NB4 (cell line): ENCODE measurements around the gene SYCP3.

Experiments
- DNase-seq: peaks from one replicate; pipeline ENCODE4 v3.0.0; 2010; ENCODE audit warnings: low read depth
- H3K4me3 ChIP-seq: one replicate; pipeline ENCODE4 v1.5.1; 2011; ENCODE audit warnings: mild to moderate bottlenecking, low read depth, low read length, moderate library complexity
- MYC ChIP-seq: IDR thresholded peaks from 2 replicates; pipeline ENCODE4 v1.6.1; 2011; ENCODE audit warnings: low read depth, low read length
- POLR2A ChIP-seq: IDR thresholded peaks from 2 replicates; pipeline ENCODE4 v1.6.1; 2011; ENCODE audit warnings: mild to moderate bottlenecking; ENCODE audit not compliant: insufficient read length; ENCODE audit errors: extremely low read depth
- TF ChIP-seq, protein P1 (sequence below): IDR thresholded peaks from 2 replicates; pipeline ENCODE4 v1.6.1; 2011; ENCODE audit warnings: low read depth, low read length
- TF ChIP-seq, protein P2 (sequence below): IDR thresholded peaks from one replicate; pipeline ENCODE4 v1.5.1; 2012; ENCODE audit warnings: low read depth, low read length

SYCP3 gene

GRCh38 chr12:101738920-101739665, at the start of gene SYCP3:
SYCP3 (minus strand) TSS chr12:101739462; CDS start chr12:101737935, 1,527 bp downstream.
- TF ChIP-seq, protein P1, sequence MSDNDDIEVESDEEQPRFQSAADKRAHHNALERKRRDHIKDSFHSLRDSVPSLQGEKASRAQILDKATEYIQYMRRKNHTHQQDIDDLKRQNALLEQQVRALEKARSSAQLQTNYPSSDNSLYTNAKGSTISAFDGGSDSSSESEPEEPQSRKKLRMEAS: no peak
- TF ChIP-seq POLR2A: no peak
- TF ChIP-seq MYC: no peak
- no peak for DNase-seq
- no peak within 1 kb of the TSS for H3K4me3 ChIP-seq

DNA sequence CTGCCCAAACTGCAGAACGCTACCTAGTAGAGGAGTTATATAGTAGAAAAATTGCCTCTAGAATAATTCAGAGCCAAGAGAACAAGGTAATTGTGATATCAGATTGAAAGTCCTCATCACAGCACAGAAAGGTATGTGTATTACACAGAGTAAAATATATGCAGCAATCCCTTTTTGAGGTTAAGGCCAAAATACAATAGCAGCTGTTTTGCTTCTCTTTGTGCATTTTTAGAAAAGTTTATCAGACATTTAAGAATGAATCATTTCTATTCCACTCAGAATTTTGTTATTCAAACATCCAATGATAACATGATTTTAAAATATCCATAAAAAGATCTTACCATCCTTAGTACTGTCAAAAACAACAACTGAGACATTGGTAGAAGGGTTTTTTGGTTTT, 46.4 kb upstream of the SYCP3 start:
- TF ChIP-seq, protein P1: no peak
- TF ChIP-seq, protein P2, sequence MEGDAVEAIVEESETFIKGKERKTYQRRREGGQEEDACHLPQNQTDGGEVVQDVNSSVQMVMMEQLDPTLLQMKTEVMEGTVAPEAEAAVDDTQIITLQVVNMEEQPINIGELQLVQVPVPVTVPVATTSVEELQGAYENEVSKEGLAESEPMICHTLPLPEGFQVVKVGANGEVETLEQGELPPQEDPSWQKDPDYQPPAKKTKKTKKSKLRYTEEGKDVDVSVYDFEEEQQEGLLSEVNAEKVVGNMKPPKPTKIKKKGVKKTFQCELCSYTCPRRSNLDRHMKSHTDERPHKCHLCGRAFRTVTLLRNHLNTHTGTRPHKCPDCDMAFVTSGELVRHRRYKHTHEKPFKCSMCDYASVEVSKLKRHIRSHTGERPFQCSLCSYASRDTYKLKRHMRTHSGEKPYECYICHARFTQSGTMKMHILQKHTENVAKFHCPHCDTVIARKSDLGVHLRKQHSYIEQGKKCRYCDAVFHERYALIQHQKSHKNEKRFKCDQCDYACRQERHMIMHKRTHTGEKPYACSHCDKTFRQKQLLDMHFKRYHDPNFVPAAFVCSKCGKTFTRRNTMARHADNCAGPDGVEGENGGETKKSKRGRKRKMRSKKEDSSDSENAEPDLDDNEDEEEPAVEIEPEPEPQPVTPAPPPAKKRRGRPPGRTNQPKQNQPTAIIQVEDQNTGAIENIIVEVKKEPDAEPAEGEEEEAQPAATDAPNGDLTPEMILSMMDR: no peak
- TF ChIP-seq POLR2A (no peak), MYC (no peak)

GRCh38 chr12:101784376-101784775, 45.1 kb upstream of the SYCP3 start:
- TF ChIP-seq, protein P1: no peak
- TF ChIP-seq POLR2A (no peak), MYC (no peak)
- TF ChIP-seq, protein P2: no peak
- H3K4me3 ChIP-seq: no peak overlapping the region
- DNase-seq: no peak

More for the DNA sequence above, 46.4 kb upstream of the SYCP3 start:
- no peak for DNase-seq
- no peak overlapping the region for H3K4me3 ChIP-seq

- DNase-seq: no peak
- H3K4me3 ChIP-seq: no peak overlapping the region
- TF ChIP-seq, protein P1: no peak
- TF ChIP-seq MYC: no peak
- no peak for TF ChIP-seq POLR2A
- TF ChIP-seq, protein P2: no peak
These were observed 44.6 kb upstream of the SYCP3 start for GRCh38 chr12:101783838-101784237.

DNA sequence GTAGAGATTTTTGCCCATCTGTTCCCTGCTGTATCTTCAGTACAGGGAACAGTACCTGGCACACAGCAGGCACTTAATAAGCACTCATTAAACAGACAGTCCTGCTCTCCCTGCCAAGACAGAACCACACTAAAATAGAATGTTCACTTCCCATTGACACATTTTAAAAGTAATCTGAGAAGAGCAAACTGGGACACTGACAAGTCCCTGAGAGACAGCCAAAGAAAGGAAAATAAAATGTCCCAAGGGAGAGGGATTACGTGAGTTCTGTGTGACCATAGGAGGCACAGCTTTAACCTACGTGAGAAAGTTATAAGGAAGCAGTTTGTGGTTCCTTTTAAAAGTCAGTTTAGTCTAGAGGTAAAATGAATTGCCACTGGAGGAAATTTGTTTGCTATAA, 43.9 kb upstream of the SYCP3 start:
- TF ChIP-seq MYC: no peak
- TF ChIP-seq, protein P1: no peak
- no peak for TF ChIP-seq POLR2A
- TF ChIP-seq, protein P2: no peak
- DNase-seq: peak; percentile 26
- no peak overlapping the region for H3K4me3 ChIP-seq

- DNase-seq: no peak
- TF ChIP-seq MYC (no peak), POLR2A (no peak)
- TF ChIP-seq, protein P2: no peak
- TF ChIP-seq, protein P1: no peak
- H3K4me3 ChIP-seq: no peak overlapping the region
These were observed 43.0 kb upstream of the SYCP3 start for GRCh38 chr12:101782273-101782731.
